Stimulated activated CD4-positive, alpha-beta T cell treated with anti-CD3 and anti-CD28 coated beads, Interleukin-1b, Interleukin-23, amount 100 ng/mL, for 4 hours (primary cell): ENCODE results near the gene KLHDC4.

Experiments
- DNase-seq, 2 donors: peaks; one replicate each; pipeline ENCODE4 v3.0.0-alpha.2; 2020; ENCODE audit warnings: low read depth in 2 of 2

KLHDC4 gene

DNA sequence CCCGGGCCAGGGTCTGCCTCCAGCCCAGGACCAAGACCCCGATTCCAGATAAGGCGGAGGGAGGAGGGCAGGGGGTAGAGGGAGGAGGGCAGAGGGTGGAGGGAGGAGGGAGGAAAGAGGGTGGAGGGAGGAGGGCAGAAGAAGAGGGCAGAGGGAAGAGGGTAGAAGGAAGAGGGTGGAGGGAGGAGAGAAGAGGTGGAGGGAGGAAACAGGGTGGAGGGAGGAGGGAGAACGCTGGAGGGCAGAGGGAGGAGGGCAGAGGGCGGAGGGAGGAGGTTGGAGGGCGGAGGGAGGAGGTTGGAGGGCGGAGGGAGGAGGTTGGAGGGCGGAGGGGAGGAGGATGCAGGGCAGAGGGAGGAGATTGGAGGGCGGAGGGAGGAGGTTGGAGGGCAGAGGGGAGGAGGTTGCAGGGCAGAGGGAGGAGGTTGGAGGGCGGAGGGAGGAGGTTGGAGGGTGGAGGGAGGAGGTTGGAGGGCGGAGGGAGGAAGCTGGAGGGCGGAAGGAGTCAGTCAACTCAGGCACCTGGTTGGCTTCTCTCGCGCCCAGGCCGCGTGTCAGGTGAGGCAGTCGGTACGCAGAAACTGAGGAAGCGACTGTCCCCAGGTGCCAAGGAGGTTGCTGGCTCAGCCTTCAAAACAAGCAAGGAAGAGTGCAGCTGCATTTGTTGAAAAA is 65.2 kb downstream of the KLHDC4 start:
- no peak for DNase-seq

- no peak for DNase-seq
These were observed 67.0 kb downstream of the KLHDC4 start for GRCh38 chr16:87698676-87699199.

- DNase-seq, result no peak
These were observed 67.5 kb downstream of the KLHDC4 start for GRCh38 chr16:87698241-87698640.

- DNase-seq, result no peak
These were observed 68.0 kb downstream of the KLHDC4 start for GRCh38 chr16:87697792-87698191.

DNA sequence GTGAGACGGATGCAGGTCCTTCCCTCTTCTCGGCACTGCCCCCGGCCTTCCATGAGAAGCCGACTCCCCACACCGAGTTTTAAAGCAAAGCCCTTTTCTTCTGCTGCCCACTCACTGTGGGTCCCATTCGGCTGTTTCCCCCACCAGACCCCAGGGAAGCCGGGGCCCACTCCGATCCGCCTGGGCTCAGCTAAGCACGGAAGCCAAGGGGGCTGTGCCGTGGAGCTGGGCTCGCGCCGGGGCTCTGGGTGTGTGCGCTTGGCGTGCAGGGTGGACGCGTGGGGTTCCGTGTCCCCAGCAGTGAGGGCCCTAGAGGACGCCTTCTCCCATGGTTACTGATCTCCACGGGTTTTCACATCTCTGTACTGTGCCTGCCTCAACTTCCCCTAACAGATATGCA is 68.5 kb downstream of the KLHDC4 start:
- no peak for DNase-seq

- DNase-seq, result no peak
These were observed 69.1 kb downstream of the KLHDC4 start for GRCh38 chr16:87696726-87697125.

GRCh38 chr16:87695534-87695933 is 70.3 kb downstream of the KLHDC4 start:
- no peak for DNase-seq

GRCh38 chr16:87694441-87695125 is 71.2 kb downstream of the KLHDC4 start:
- DNase-seq, result no peak

GRCh38 chr16:87693827-87694226 is 72.0 kb downstream of the KLHDC4 start:
- DNase-seq, result no peak

DNA sequence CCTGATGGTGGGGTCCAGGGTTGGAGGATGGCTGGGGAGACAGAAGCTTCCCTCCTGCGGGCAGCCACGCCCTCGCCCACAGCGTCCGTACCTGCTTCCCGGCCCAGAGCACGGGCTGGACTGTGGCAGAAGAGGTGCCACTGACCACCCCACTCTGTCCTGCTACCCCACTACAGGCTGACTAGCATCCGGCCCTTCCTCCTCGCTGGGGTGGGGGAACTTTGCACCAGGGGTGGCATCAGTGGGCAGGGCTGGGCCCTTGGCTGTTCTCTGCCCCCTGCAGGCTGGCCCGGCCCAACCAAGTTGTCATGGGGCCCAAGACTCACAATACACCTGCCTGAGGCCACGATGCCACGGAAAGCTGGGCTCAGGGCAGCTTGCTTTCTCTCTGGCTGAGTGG is 73.0 kb downstream of the KLHDC4 start:
- DNase-seq, result no peak

DNA sequence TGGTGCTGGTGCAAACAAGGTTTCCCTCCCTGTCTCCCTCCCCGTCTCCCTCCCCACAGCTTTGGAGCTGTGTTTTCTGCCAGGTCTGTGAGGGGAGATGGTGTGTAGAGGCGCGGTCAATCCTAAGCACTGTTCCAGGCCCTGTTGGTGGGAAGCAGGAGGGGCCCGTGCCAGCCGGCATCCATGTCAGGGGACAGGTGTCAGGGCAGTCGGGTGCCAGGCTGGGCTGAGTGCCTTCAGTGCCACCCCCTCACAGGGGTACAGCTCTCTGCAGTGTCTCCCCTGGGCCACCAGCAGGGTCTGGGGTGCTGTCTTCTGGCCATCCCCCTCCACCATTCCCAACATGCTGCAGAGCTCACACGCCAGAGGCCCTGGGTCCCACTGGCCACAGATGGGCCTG is 73.6 kb downstream of the KLHDC4 start:
- DNase-seq, result no peak

- no peak for DNase-seq
These were observed 74.1 kb downstream of the KLHDC4 start for GRCh38 chr16:87691686-87692079.

DNA sequence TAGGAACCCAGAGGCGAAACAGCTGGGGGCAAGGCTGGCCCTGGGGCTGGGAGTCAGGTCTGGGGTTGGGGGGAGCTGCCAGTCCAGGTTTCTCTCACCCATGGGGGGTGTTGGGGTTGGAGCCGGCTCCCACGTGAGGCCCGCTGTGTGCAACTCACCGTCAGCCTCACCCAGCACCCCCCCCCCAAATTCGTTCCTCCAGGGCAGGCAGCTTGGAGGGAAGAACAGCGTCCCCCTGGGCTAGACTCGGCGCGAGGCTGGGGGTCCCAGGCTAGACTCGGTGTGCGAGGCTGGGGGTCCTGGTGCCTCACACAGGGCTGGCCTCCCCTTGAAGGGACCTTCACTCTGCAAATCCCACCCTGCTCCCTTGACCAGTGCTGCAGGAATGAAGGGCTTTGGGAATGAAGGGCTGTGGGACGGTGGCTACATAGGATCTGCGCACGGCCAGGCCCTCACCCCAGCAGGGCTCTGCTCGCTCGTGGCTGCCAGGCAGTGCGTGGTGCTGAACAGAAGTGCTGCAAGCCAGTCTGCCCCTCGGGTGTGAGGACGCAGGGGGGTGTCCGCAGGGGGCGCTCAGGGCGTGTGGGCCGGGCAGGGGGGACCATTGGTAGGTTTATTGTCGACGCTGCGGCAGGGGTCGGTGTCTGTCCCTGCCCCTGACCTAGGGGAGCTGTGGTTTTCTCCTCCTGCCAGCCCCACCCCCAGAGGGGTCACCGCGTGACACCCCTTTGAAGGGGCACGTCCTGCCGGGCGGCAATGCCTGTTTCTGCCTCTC is 74.7 kb downstream of the KLHDC4 start:
- no peak for DNase-seq

GRCh38 chr16:87689956-87690465 is 75.8 kb downstream of the KLHDC4 start:
- DNase-seq, result no peak

- DNase-seq, result no peak
These were observed 76.6 kb downstream of the KLHDC4 start for GRCh38 chr16:87688876-87689815.

- no peak for DNase-seq
These were observed 77.7 kb downstream of the KLHDC4 start for GRCh38 chr16:87687998-87688529.

- DNase-seq, result no peak
These were observed 78.5 kb downstream of the KLHDC4 start for GRCh38 chr16:87687126-87687910.

DNA sequence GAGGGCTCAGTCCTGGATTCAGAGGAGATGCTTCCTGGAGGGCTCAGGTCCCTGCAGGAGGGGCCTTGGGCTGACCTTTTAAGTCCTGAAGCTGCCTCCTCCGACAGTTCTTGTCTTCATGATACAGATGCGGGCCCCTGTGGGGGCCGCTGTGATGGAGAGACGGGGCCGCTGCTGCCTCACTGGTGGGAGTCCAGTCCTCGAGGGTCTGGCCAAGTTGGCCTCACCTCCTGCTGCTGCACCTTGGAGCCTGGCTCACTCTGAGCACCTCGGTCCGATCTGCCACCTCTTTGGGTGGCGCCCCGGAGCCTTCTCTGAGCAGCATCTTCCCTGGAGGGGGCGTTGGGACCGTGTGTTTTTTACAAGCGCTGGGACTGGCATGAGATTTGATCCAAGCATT is 79.1 kb downstream of the KLHDC4 start:
- DNase-seq, result no peak

GRCh38 chr16:87685766-87686165 is 80.0 kb downstream of the KLHDC4 start:
- DNase-seq, result no peak

DNA sequence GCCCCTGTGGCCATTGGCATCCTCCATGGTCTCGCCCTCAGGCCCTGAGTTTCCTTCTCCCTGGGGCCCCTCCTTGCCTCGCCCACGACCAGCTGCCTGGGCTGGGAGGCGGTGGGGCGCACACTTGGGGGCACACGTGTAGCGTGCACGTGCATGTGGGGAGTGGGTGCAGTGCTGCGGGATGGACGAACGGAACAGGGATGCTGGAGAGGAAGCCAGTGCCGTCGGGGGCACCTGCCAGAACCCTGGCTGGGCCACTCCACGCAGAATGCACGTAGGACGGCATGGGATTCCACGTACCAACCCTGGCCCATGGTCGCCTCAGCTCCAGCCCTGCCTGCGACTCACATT is 80.4 kb downstream of the KLHDC4 start:
- no peak for DNase-seq
